PC-9 (cell line): ENCODE results near the gene PRICKLE2. TPM values are rescaled to one million over a fixed set of nuclear protein-coding genes. Genes with fewer than 3 reads are reported as not detected.
A peak's percentile ranks its signal among the peaks of the same experiment; 100 is the strongest.

Experiments used
- BruUV-seq: library from RNA; stranded (reverse); fragments of 400-500 nt; replicated peaks from 2 replicates; lab custom pipeline; 2021; lab: Mats Ljungman, UMichigan
- CTCF ChIA-PET: fragments of 300-600 bp; sonication (Branson Sonifier 250); formaldehyde crosslinking; loops from one replicate; lab custom pipeline; 2022; ENCODE audit warnings: antibody characterized with exemption; lab: Charles Lee
- POLR2A ChIA-PET: fragments of 300-600 bp; sonication (Branson Sonifier 250); formaldehyde crosslinking; loops from one replicate; lab custom pipeline; 2022; ENCODE audit warnings: antibody characterized with exemption; ENCODE audit not compliant: unreplicated experiment; lab: Charles Lee
- DNase-seq, 2 experiments: peaks; one replicate each; pipeline versions ENCODE4 v3.0.0 to v3.0.0-alpha.2; 2015 to 2022; ENCODE audit warnings: mixed read lengths in 1 of 2
- H2AFZ ChIP-seq: fragments of 200-600 bp; sonication (generic); 2 replicates; pipeline ENCODE4 v1.8.1; 2017; ENCODE audit warnings: antibody characterized with exemption
- H3F3A ChIP-seq: fragments of 200-600 bp; sonication (generic); 2 replicates; pipeline ENCODE4 v1.8.1; 2017; ENCODE audit warnings: antibody characterized with exemption, mild to moderate bottlenecking, low read depth; ENCODE audit not compliant: insufficient read depth
- H3K27ac ChIP-seq: fragments of 200-600 bp; sonication (generic); 2 replicates; pipeline ENCODE4 v1.6.1; 2016; ENCODE audit warnings: mixed run types
- H3K27me3 ChIP-seq: fragments of 200-600 bp; sonication (generic); 2 replicates; pipeline ENCODE4 v1.6.1; 2016; ENCODE audit warnings: low read depth, mixed run types; ENCODE audit not compliant: insufficient read depth
- H3K36me3 ChIP-seq: fragments of 200-600 bp; sonication (generic); 2 replicates; pipeline ENCODE4 v1.6.1; 2016; ENCODE audit warnings: low read depth, mixed run types
- H3K4me1 ChIP-seq: fragments of 200-600 bp; sonication (generic); replicated peaks from 2 replicates; pipeline ENCODE4 v1.6.1; 2016; ENCODE audit warnings: mixed run types; ENCODE audit not compliant: insufficient read depth
- H3K4me2 ChIP-seq: fragments of 200-600 bp; sonication (generic); 2 replicates; pipeline ENCODE4 v1.6.1; 2017; ENCODE audit warnings: mixed run types
- H3K4me3 ChIP-seq: fragments of 200-600 bp; sonication (generic); 2 replicates; pipeline ENCODE4 v1.6.1; 2016; ENCODE audit warnings: mixed run types
- H3K79me2 ChIP-seq: fragments of 200-600 bp; sonication (generic); 2 replicates; pipeline ENCODE4 v1.6.1; 2017; ENCODE audit warnings: low read depth, mixed run types
- H3K9me2 ChIP-seq: fragments of 200-600 bp; sonication (generic); 2 replicates; pipeline ENCODE4 v1.8.1; 2017; ENCODE audit warnings: mild to moderate bottlenecking; ENCODE audit not compliant: insufficient read depth
- H3K9me3 ChIP-seq: fragments of 200-600 bp; sonication (generic); 2 replicates; pipeline ENCODE4 v1.8.1; 2016; ENCODE audit warnings: low read depth; ENCODE audit not compliant: insufficient read depth
- H4K20me1 ChIP-seq: fragments of 200-600 bp; sonication (generic); 2 replicates; pipeline ENCODE4 v1.8.1; 2017; ENCODE audit not compliant: insufficient read depth
- CTCF ChIP-seq: fragments of 200-600 bp; sonication (generic); conservative IDR thresholded peaks from 2 replicates; pipeline ENCODE4 v1.6.1; 2017; ENCODE audit warnings: mixed run types, antibody characterized with exemption, mild to moderate bottlenecking, moderate library complexity
- EZH2 ChIP-seq: fragments of 200-600 bp; sonication (generic); IDR thresholded peaks from 2 replicates; pipeline ENCODE4 v1.8.0; 2017; ENCODE audit warnings: antibody characterized with exemption, low read depth
- intact Hi-C: fragments of 100-400 bp; cut with micrococcal nuclease; formaldehyde crosslinking; loops from one replicate; pipeline ENCODE4 v1.10.0; 2022; ENCODE audit not compliant: unreplicated experiment
- total RNA-seq: library from RNA; stranded (reverse); gene quantifications from 2 replicates; pipeline ENCODE4 v1.2.3, GENCODE V29; 2021

PRICKLE2 gene
- total RNA-seq, 1 experiment from 2014 or later, result 7.9 TPM

GRCh38 chr3:64086479-64087252, 138.6 kb downstream of the PRICKLE2 start:
- Histone ChIP-seq H3K9me2 (no peaks in the 10 kb centered on the region), H3K4me1 (no peaks in the 10 kb centered on the region; the same call in 1 of the 2 replicates), H3K9me3 (no peaks in the 10 kb centered on the region), H4K20me1 (no peaks in the 10 kb centered on the region), H2AFZ (no peak overlapping the region), H3K27ac (no peak overlapping the region), H3K27me3 (no peaks in the 10 kb centered on the region), H3K79me2 (no peaks in the 10 kb centered on the region), H3K36me3 (no peaks in the 10 kb centered on the region), H3F3A (peaks cover 12% of the 10 kb centered on the region; the same call in 1 of the 2 replicates), H3K4me3 (no peak overlapping the region), H3K4me2 (no peak overlapping the region)
- POLR2A ChIA-PET, result no interaction called here
- intact Hi-C loops, result no loop called here
- CTCF ChIA-PET, result no interaction called here
- no TSS peak for BruUV-seq
- no peak for DNase-seq
- no peak for TF ChIP-seq EZH2
- TF ChIP-seq CTCF, result no peak

GRCh38 chr3:64084640-64085039, 140.6 kb downstream of the PRICKLE2 start:
- Histone ChIP-seq H2AFZ (no peak overlapping the region), H3K27ac (0 out of 2 replicates have a peak overlapping the region, but pooled peaks have one; percentile 23), H3F3A (peaks cover 12% of the 10 kb centered on the region; the same call in 1 of the 2 replicates), H3K79me2 (no peaks in the 10 kb centered on the region), H3K36me3 (no peaks in the 10 kb centered on the region), H4K20me1 (no peaks in the 10 kb centered on the region), H3K4me3 (no peak overlapping the region), H3K27me3 (no peaks in the 10 kb centered on the region), H3K9me3 (no peaks in the 10 kb centered on the region), H3K4me1 (no peaks in the 10 kb centered on the region; the same call in 1 of the 2 replicates), H3K4me2 (no peak overlapping the region), H3K9me2 (no peaks in the 10 kb centered on the region)
- DNase-seq, result peak; percentile 17 to 84
- POLR2A ChIA-PET, result no interaction called here
- BruUV-seq, result no TSS peak
- no peak for TF ChIP-seq EZH2
- TF ChIP-seq CTCF, result no peak
- intact Hi-C loops, result loop anchor here (5.0 kb wide), 1 partner anchor 128 kb away; no protein-coding TSS in a partner anchor
- CTCF ChIA-PET, result interaction anchor here (0.5 kb wide), 1 partner anchor 372 kb away, joined by 4 read pairs; no protein-coding TSS in a partner anchor

DNA sequence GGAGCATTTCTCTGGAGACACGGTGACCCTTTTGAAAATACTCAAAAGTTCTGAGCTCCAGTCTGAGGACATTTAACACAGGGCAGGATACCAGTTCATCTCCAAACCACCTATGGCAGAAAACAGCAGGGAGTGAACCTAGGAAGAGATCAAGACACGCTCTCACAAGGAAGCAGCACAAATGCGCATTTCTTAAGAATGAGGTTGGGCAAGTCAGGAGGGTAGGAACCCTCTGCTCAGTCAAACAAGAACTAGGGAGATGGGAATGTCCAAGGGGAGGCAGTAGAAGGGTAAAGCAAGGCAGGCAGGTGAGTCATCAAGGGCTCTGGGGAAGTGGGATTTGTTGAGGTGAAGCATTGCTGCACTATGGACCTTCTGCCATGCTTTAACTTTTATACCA, 141.7 kb downstream of the PRICKLE2 start:
- Histone ChIP-seq H3K79me2 (no peaks in the 10 kb centered on the region), H3K9me2 (no peaks in the 10 kb centered on the region), H3F3A (peaks cover 12% of the 10 kb centered on the region; the same call in 1 of the 2 replicates), H3K4me2 (no peak overlapping the region), H2AFZ (no peak overlapping the region), H4K20me1 (no peaks in the 10 kb centered on the region), H3K27me3 (no peaks in the 10 kb centered on the region), H3K4me1 (no peaks in the 10 kb centered on the region; the same call in 1 of the 2 replicates), H3K4me3 (no peak overlapping the region), H3K36me3 (no peaks in the 10 kb centered on the region), H3K27ac (no peak overlapping the region), H3K9me3 (no peaks in the 10 kb centered on the region)
- CTCF ChIA-PET, result interaction anchor here (0.6 kb wide), 1 partner anchor 316 kb away, joined by 5 read pairs; no protein-coding TSS in a partner anchor
- intact Hi-C loops, result loop anchor here (5.0 kb wide), 1 partner anchor 129 kb away; no protein-coding TSS in a partner anchor
- peak; percentile 4 to 35 for DNase-seq
- TF ChIP-seq EZH2 (no peak), CTCF (no peak)
- no TSS peak for BruUV-seq
- POLR2A ChIA-PET, result interaction anchor here (0.7 kb wide), 1 partner anchor 21 kb away, joined by 3 read pairs; no protein-coding TSS in a partner anchor
